Measurements from ENCODE around the gene MAML1.
"Not testable (repeated sequence)": the region's sequence is repeated elsewhere in the genome, so short reads cannot be mapped to it uniquely, and the experiment has no call there.

- not testable (repeated sequence) for TF ChIP-seq CTCF, EZH2, EZH2phosphoT487 (IDR thresholded peaks at IDR 0.05)
These were observed 11.5 kb downstream of the MAML1 start for GRCh38 chr5:179744106-179744505.

Measured in neural progenitor cell (in vitro differentiated cells).